ENCODE data around the gene NKX3-2.

DNA sequence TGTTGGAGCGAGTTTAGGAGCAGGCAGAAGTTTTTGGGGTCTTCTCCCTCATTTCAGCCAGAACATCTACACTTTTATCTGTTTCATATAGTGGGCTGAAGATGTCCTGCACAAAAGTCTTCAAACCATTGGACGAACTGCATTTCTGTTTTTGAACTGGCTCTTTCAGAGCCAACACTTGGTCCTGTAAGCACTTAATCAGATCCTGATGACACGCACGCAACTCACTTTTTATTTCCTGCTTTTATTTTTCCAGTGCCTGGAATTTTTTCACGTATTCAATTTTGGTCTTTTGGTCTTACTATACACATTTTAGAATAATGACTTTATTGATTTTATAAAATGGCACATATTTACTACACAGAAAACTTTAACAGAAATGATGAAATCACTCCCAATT is 40.2 kb upstream of the NKX3-2 start:
- TF ChIP-seq, protein P1, sequence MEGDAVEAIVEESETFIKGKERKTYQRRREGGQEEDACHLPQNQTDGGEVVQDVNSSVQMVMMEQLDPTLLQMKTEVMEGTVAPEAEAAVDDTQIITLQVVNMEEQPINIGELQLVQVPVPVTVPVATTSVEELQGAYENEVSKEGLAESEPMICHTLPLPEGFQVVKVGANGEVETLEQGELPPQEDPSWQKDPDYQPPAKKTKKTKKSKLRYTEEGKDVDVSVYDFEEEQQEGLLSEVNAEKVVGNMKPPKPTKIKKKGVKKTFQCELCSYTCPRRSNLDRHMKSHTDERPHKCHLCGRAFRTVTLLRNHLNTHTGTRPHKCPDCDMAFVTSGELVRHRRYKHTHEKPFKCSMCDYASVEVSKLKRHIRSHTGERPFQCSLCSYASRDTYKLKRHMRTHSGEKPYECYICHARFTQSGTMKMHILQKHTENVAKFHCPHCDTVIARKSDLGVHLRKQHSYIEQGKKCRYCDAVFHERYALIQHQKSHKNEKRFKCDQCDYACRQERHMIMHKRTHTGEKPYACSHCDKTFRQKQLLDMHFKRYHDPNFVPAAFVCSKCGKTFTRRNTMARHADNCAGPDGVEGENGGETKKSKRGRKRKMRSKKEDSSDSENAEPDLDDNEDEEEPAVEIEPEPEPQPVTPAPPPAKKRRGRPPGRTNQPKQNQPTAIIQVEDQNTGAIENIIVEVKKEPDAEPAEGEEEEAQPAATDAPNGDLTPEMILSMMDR (IDR thresholded peaks at IDR 0.05), result no peak
- no peak for TF ChIP-seq EZH2phosphoT487 (IDR thresholded peaks at IDR 0.05)

Measured in neural progenitor cell (in vitro differentiated cells).